Measurements from ENCODE around the gene C19orf25.

C19orf25 gene

DNA sequence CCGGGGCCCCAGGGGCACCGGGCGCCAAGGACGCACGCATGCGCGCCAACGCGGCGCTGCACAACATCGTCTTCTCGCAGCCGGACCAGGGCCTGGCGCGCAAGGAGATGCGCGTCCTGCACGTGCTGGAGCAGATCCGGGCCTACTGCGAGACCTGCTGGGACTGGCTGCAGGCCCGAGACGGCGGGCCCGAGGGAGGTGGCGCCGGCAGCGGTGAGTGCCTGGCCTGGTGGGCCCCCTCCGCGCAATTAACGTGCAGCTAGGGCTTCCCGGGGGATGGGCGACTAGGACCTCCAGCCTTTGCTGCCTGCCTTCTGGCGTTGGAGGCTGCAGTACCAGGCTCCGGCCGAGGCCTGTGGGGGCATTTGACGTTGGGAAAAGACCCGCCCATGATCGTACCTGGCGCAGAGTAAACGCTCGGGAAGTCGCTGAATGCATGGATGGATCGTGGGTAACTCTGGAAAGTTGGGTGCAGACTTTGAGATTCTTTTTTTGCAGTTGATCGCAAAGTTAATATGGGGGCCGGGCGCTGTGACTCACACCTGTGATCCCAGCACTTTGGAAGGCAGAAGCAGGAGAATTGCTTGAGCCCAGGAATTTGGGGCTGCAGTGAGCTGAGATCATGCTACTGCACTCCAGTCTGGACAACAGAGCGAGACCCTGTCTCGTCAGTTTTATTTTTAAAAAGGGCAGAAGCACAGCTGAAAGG is 21.8 kb downstream of the C19orf25 start:
- Histone ChIP-seq H3K4me1 (ENCODE audit: insufficient read depth, insufficient read length) (peaks cover 30% of the 10 kb centered on the region), H3K4me3 (ENCODE audit: insufficient read length, low read depth) (no peak overlapping the region), H3K36me3 (ENCODE audit: insufficient read depth, insufficient read length, low read length) (peaks cover 12% of the 10 kb centered on the region), H3K9ac (ENCODE audit: insufficient read length, low read depth) (peak overlapping the region; percentile 74), H3K9me3 (ENCODE audit: insufficient read depth, low read length) (no peaks in the 10 kb centered on the region), H3K27me3 (ENCODE audit: insufficient read depth, insufficient read length) (peaks cover 40% of the 10 kb centered on the region)
- TF ChIP-seq ZNF274 (IDR thresholded peaks at IDR 0.05; ENCODE audit: low read depth, low read length) (no peak), YY1 (IDR thresholded peaks at IDR 0.05; ENCODE audit: insufficient read depth, insufficient read length) (no peak), SUZ12 (IDR thresholded peaks at IDR 0.05; ENCODE audit: extremely low read depth, insufficient read depth, insufficient read length) (no peak)
- no peak for DNase-seq (ENCODE audit: low read depth, low spot score)

DNA sequence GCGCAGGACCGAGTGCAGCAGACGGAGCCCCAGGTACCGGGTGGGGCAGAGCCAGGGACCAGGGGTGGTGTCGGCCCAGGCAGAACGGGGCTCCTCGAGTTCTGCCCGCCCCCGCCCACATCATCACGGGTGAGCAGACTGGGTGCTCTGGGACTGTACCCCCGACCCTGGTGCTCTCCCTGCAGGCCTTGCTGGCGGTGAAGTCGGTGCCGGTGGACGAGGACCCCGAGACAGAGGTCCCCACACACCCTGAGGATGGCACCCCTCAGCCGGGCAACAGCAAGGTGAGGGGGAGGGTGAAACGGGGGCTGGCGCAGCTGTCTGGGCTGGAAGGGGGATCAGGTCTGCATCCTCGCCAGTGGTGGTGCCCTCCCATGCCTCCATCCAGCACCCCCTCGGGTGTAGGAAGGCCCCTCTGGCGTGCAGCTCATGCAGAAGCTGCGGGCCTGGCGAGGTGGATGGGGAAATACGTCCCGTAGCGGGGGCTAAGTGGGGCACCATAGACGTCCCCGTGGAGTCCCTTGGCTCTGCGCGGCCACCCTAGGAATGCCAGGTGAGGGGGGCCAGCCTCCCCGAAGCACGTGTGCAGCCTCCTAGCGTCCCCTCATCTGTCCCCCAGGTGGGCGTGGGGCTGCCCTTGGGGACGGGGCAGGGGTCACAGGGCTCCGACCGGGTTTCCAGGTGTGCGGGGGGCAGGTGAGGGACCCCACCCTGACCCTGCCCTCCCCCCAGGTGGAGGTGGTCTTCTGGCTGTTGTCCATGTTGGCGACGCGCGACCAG is 22.7 kb downstream of the C19orf25 start:
- Histone ChIP-seq H3K9ac (ENCODE audit: insufficient read length, low read depth) (peak overlapping the region; percentile 74), H3K36me3 (ENCODE audit: insufficient read depth, insufficient read length, low read length) (peaks cover 12% of the 10 kb centered on the region), H3K9me3 (ENCODE audit: insufficient read depth, low read length) (no peaks in the 10 kb centered on the region), H3K4me3 (ENCODE audit: insufficient read length, low read depth) (no peak overlapping the region), H3K27me3 (ENCODE audit: insufficient read depth, insufficient read length) (peaks cover 49% of the 10 kb centered on the region), H3K4me1 (ENCODE audit: insufficient read depth, insufficient read length) (peaks cover 32% of the 10 kb centered on the region)
- TF ChIP-seq SUZ12 (IDR thresholded peaks at IDR 0.05; ENCODE audit: extremely low read depth, insufficient read depth, insufficient read length) (no peak), ZNF274 (IDR thresholded peaks at IDR 0.05; ENCODE audit: low read depth, low read length) (no peak), YY1 (IDR thresholded peaks at IDR 0.05; ENCODE audit: insufficient read depth, insufficient read length) (no peak)
- no peak for DNase-seq (ENCODE audit: low read depth, low spot score)

DNA sequence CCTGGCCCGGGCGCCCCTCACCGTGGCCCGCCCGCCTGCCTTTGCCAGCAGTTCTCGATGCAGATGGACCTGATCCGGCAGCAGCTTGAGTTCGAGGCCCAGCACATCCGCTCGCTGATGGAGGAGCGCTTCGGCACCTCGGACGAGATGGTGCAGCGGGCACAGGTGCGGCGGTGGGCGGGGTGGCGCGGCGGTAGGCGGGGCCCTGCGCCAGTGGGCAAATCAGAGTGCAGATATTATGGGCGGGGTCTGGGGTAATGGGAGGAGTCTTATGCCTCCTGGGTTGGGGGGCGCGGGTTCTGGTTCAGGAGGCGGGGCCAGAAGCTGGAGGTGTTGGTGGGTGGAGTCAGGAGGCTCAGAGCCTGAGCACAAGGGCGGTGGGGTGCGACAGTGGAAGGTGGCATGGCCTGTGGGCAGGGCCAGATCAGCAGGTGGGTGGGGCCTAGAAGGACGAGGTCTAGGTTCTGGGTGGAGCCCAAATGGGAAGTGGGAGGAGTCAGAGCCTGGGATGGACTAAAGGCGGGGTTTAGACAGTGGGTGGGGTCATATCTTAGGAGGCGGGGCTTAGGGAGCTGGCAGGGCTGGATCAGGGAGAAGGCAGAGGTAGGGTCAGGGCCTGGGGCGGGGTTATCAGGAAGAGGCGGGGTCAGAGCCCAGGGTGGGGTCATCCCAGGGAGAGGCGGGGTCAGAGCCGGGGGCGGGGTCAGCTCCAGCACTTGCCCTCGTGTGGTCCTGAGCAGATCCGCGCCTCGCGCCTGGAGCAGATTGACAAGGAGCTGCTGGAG is 23.5 kb downstream of the C19orf25 start:
- peaks cover 32% of the 10 kb centered on the region for H3K4me1 ChIP-seq (ENCODE audit: insufficient read depth, insufficient read length)
- H3K9ac ChIP-seq (ENCODE audit: insufficient read length, low read depth), result no peak overlapping the region
- DNase-seq (ENCODE audit: low read depth, low spot score), result no peak
- peaks cover 5% of the 10 kb centered on the region for H3K36me3 ChIP-seq (ENCODE audit: insufficient read depth, insufficient read length, low read length)
- no peak overlapping the region for H3K4me3 ChIP-seq (ENCODE audit: insufficient read length, low read depth)
- peaks cover 56% of the 10 kb centered on the region for H3K27me3 ChIP-seq (ENCODE audit: insufficient read depth, insufficient read length)
- no peak for TF ChIP-seq ZNF274 (IDR thresholded peaks at IDR 0.05; ENCODE audit: low read depth, low read length)
- no peak for TF ChIP-seq SUZ12 (IDR thresholded peaks at IDR 0.05; ENCODE audit: extremely low read depth, insufficient read depth, insufficient read length)
- no peak for TF ChIP-seq YY1 (IDR thresholded peaks at IDR 0.05; ENCODE audit: insufficient read depth, insufficient read length)
- H3K9me3 ChIP-seq (ENCODE audit: insufficient read depth, low read length), result no peaks in the 10 kb centered on the region

DNA sequence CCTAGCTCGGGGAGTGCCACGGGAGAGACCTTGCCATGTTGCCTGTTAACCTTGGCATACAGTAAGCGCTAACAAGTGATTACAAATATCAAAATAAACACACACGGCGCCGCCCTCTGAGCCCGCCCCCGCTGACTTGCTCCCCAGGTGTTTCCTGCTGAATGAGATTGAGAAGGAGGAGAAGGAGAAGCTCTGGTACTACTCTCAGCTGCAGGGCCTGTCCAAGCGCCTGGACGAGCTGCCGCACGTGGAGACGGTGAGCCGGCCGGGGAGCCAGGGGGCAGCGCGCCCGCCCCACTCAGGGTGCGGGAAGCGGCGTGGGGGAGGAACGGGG is 24.0 kb downstream of the C19orf25 start:
- H3K36me3 ChIP-seq (ENCODE audit: insufficient read depth, insufficient read length, low read length), result no peaks in the 10 kb centered on the region
- H3K4me1 ChIP-seq (ENCODE audit: insufficient read depth, insufficient read length), result peaks cover 32% of the 10 kb centered on the region
- no peak overlapping the region for H3K4me3 ChIP-seq (ENCODE audit: insufficient read length, low read depth)
- H3K9me3 ChIP-seq (ENCODE audit: insufficient read depth, low read length), result no peaks in the 10 kb centered on the region
- no peak for DNase-seq (ENCODE audit: low read depth, low spot score)
- H3K27me3 ChIP-seq (ENCODE audit: insufficient read depth, insufficient read length), result peaks cover 62% of the 10 kb centered on the region
- H3K9ac ChIP-seq (ENCODE audit: insufficient read length, low read depth), result no peak overlapping the region
- TF ChIP-seq YY1 (IDR thresholded peaks at IDR 0.05; ENCODE audit: insufficient read depth, insufficient read length) (no peak), SUZ12 (IDR thresholded peaks at IDR 0.05; ENCODE audit: extremely low read depth, insufficient read depth, insufficient read length) (no peak)

DNA sequence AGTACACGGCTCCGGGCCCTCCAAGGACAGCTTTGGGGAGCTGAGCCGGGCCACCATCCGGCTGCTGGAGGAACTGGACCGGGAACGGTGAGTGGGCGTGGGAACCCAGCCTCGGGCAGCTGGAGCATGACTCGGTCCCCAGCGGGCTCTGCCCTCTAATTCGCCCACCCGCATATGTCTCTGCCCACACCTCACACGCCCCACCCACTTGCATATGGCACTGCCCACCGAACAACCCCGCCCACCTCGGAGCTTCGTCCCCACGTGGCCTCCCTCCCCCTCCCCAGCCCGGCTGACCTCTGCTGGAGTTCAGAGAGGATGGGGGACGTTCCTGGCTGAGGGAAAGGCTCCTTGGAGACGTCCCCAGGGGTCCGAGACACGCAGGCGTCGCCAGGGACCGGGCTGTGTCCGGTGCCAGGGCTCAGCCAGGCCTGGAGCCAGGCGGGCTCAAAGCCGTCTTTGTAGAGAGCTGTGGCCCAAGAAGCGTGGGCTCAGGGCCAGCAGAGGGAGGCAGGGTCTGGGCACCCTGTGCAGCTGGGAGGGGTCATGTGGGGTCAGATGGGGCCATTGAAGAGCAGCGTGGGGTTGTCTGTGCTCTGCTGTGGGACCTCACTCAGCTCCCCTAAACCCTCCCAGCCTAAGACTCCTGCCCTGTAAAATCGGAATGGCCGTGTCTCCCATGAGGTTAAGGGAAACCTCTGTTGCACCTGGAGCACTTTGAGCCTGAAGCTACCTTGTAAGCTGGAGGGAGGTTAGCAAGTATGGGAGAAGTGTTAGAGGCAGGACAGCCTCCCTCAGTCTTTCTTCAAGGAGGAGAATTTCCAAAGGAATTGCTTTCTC is 25.3 kb downstream of the C19orf25 start:
- DNase-seq (ENCODE audit: low read depth, low spot score), result no peak
- TF ChIP-seq YY1 (IDR thresholded peaks at IDR 0.05; ENCODE audit: insufficient read depth, insufficient read length), result no peak
- TF ChIP-seq ZNF274 (IDR thresholded peaks at IDR 0.05; ENCODE audit: low read depth, low read length), result no peak
- no peak for TF ChIP-seq SUZ12 (IDR thresholded peaks at IDR 0.05; ENCODE audit: extremely low read depth, insufficient read depth, insufficient read length)
- H3K4me1 ChIP-seq (ENCODE audit: insufficient read depth, insufficient read length), result peaks cover 35% of the 10 kb centered on the region
- H3K9ac ChIP-seq (ENCODE audit: insufficient read length, low read depth), result no peak overlapping the region
- no peaks in the 10 kb centered on the region for H3K36me3 ChIP-seq (ENCODE audit: insufficient read depth, insufficient read length, low read length)
- peaks cover 74% of the 10 kb centered on the region for H3K27me3 ChIP-seq (ENCODE audit: insufficient read depth, insufficient read length)
- H3K9me3 ChIP-seq (ENCODE audit: insufficient read depth, low read length), result no peaks in the 10 kb centered on the region
- H3K4me3 ChIP-seq (ENCODE audit: insufficient read length, low read depth), result no peak overlapping the region

DNA sequence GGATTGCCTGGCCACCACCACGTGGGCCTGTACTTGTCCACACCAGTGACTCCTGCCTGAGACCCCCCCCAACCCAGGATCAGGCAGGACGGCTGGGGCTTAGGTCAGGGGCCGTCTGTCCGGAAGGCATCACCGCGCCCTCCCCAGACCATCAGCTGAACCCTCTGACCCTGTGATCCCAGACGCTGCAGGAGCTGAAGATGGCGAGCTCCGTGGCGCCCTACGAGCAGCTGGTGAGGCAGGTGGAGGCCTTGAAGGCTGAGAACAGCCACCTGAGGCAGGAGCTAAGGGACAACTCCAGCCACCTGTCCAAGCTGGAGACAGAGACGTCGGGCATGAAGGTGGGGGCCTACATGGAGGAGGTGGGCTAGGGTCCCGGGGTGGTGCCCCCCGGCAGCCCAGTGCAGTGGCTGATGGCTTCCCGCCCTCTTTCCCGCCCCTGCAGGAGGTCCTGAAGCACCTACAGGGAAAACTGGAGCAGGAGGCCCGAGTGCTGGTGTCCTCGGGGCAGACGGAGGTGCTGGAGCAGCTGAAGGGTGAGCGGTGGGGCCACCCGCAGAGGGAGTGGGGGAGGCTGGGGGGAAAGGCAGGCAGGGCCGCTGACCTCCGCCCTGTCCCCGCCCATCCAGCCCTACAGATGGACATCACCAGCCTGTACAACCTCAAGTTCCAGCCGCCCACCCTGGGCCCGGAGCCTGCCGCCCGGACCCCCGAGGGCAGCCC is 26.1 kb downstream of the C19orf25 start:
- no peak overlapping the region for H3K9ac ChIP-seq (ENCODE audit: insufficient read length, low read depth)
- H3K9me3 ChIP-seq (ENCODE audit: insufficient read depth, low read length), result no peaks in the 10 kb centered on the region
- peak overlapping the region; percentile 2 for H3K4me3 ChIP-seq (ENCODE audit: insufficient read length, low read depth)
- no peak for TF ChIP-seq SUZ12 (IDR thresholded peaks at IDR 0.05; ENCODE audit: extremely low read depth, insufficient read depth, insufficient read length)
- no peak for TF ChIP-seq YY1 (IDR thresholded peaks at IDR 0.05; ENCODE audit: insufficient read depth, insufficient read length)
- TF ChIP-seq ZNF274 (IDR thresholded peaks at IDR 0.05; ENCODE audit: low read depth, low read length), result no peak
- no peak for DNase-seq (ENCODE audit: low read depth, low spot score)
- H3K36me3 ChIP-seq (ENCODE audit: insufficient read depth, insufficient read length, low read length), result no peaks in the 10 kb centered on the region
- peaks cover 35% of the 10 kb centered on the region for H3K4me1 ChIP-seq (ENCODE audit: insufficient read depth, insufficient read length)
- H3K27me3 ChIP-seq (ENCODE audit: insufficient read depth, insufficient read length), result peaks cover 78% of the 10 kb centered on the region

Data from NT2/D1 (cell line).